Measurements from ENCODE around the gene AMBP.

Gene AMBP

GRCh38 chr9:114061292-114061691, 16.8 kb downstream of the AMBP start:
- TF ChIP-seq, protein P1, sequence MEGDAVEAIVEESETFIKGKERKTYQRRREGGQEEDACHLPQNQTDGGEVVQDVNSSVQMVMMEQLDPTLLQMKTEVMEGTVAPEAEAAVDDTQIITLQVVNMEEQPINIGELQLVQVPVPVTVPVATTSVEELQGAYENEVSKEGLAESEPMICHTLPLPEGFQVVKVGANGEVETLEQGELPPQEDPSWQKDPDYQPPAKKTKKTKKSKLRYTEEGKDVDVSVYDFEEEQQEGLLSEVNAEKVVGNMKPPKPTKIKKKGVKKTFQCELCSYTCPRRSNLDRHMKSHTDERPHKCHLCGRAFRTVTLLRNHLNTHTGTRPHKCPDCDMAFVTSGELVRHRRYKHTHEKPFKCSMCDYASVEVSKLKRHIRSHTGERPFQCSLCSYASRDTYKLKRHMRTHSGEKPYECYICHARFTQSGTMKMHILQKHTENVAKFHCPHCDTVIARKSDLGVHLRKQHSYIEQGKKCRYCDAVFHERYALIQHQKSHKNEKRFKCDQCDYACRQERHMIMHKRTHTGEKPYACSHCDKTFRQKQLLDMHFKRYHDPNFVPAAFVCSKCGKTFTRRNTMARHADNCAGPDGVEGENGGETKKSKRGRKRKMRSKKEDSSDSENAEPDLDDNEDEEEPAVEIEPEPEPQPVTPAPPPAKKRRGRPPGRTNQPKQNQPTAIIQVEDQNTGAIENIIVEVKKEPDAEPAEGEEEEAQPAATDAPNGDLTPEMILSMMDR (IDR thresholded peaks at IDR 0.05; ENCODE audit: borderline replicate concordance, extremely low read depth, low read length, poor library complexity, severe bottlenecking), result no peak
- TF ChIP-seq EZH2 (IDR thresholded peaks at IDR 0.05; ENCODE audit: borderline replicate concordance, low read depth, low read length, severe bottlenecking), result no peak
- H4K20me1 ChIP-seq (ENCODE audit: insufficient read depth, low read length), result no peaks in the 10 kb centered on the region
- H3K9me3 ChIP-seq (ENCODE audit: insufficient read depth, low read length, severe bottlenecking), result no peaks in the 10 kb centered on the region
- H3K36me3 ChIP-seq (ENCODE audit: insufficient read depth, low read length), result no peaks in the 10 kb centered on the region
- H2AFZ ChIP-seq (ENCODE audit: low read depth, low read length), result no peak overlapping the region
- H3K27me3 ChIP-seq (ENCODE audit: insufficient read depth, low read length, poor library complexity), result no peaks in the 10 kb centered on the region
- no peak overlapping the region for H3K27ac ChIP-seq (ENCODE audit: low read length)
- H3K9ac ChIP-seq (ENCODE audit: low read depth, low read length), result no peak overlapping the region
- no peaks in the 10 kb centered on the region for H3K79me2 ChIP-seq (ENCODE audit: insufficient read depth, low read length)
- no peak overlapping the region for H3K4me3 ChIP-seq (ENCODE audit: low read depth in 1 of 2, low read length in 2 of 2)
- no peak overlapping the region for H3K4me2 ChIP-seq (ENCODE audit: insufficient read depth, low read length)
- no peaks in the 10 kb centered on the region for H3K4me1 ChIP-seq (ENCODE audit: insufficient read depth, low read length)
- ATAC-seq (ENCODE audit: insufficient read depth, low read depth) (no peak), DNase-seq (no peak)

DNA sequence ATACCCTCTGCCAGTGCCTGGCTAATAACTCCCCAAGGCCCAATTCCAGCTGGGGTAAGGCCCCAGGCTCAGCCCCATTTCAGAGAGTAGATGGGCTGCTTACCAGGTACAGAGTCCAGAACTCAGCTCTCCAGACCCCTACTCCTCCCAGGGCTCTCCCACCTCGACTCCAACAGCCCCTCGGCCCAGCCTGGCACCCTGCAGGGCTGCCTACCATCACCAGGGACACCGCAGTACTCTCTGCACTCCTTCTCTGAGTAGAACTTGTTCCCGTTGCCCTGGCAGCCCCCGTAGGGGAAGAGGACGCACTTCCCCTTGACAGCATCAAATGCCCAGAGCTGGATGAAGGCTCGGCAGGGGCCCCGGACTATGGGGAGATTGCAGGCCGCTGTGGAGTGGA, 17.4 kb downstream of the AMBP start:
- no peak for DNase-seq
- Histone ChIP-seq H3K9ac (ENCODE audit: low read depth, low read length) (no peak overlapping the region), H3K4me2 (ENCODE audit: insufficient read depth, low read length) (no peak overlapping the region), H3K27ac (ENCODE audit: low read length) (no peak overlapping the region), H3K79me2 (ENCODE audit: insufficient read depth, low read length) (no peaks in the 10 kb centered on the region), H2AFZ (ENCODE audit: low read depth, low read length) (no peak overlapping the region), H3K36me3 (ENCODE audit: insufficient read depth, low read length) (no peaks in the 10 kb centered on the region), H3K4me1 (ENCODE audit: insufficient read depth, low read length) (no peaks in the 10 kb centered on the region), H4K20me1 (ENCODE audit: insufficient read depth, low read length) (no peaks in the 10 kb centered on the region), H3K27me3 (ENCODE audit: insufficient read depth, low read length, poor library complexity) (no peaks in the 10 kb centered on the region), H3K4me3 (ENCODE audit: low read depth in 1 of 2, low read length in 2 of 2) (no peak overlapping the region), H3K9me3 (ENCODE audit: insufficient read depth, low read length, severe bottlenecking) (no peaks in the 10 kb centered on the region)
- TF ChIP-seq, protein P1 (IDR thresholded peaks at IDR 0.05; ENCODE audit: borderline replicate concordance, extremely low read depth, low read length, poor library complexity, severe bottlenecking), result no peak
- TF ChIP-seq EZH2 (IDR thresholded peaks at IDR 0.05; ENCODE audit: borderline replicate concordance, low read depth, low read length, severe bottlenecking), result no peak
- no peak for ATAC-seq (ENCODE audit: insufficient read depth, low read depth)

- H4K20me1 ChIP-seq (ENCODE audit: insufficient read depth, low read length), result no peaks in the 10 kb centered on the region
- no peaks in the 10 kb centered on the region for H3K36me3 ChIP-seq (ENCODE audit: insufficient read depth, low read length)
- DNase-seq (no peak), ATAC-seq (ENCODE audit: insufficient read depth, low read depth) (no peak)
- H3K9me3 ChIP-seq (ENCODE audit: insufficient read depth, low read length, severe bottlenecking), result no peaks in the 10 kb centered on the region
- no peak for TF ChIP-seq EZH2 (IDR thresholded peaks at IDR 0.05; ENCODE audit: borderline replicate concordance, low read depth, low read length, severe bottlenecking)
- TF ChIP-seq, protein P1 (IDR thresholded peaks at IDR 0.05; ENCODE audit: borderline replicate concordance, extremely low read depth, low read length, poor library complexity, severe bottlenecking), result no peak
- H3K27ac ChIP-seq (ENCODE audit: low read length), result no peak overlapping the region
- H3K4me2 ChIP-seq (ENCODE audit: insufficient read depth, low read length), result no peak overlapping the region
- H3K4me3 ChIP-seq (ENCODE audit: low read depth in 1 of 2, low read length in 2 of 2), result no peak overlapping the region
- no peaks in the 10 kb centered on the region for H3K79me2 ChIP-seq (ENCODE audit: insufficient read depth, low read length)
- H3K4me1 ChIP-seq (ENCODE audit: insufficient read depth, low read length), result no peaks in the 10 kb centered on the region
- H3K9ac ChIP-seq (ENCODE audit: low read depth, low read length), result no peak overlapping the region
- H3K27me3 ChIP-seq (ENCODE audit: insufficient read depth, low read length, poor library complexity), result no peaks in the 10 kb centered on the region
- H2AFZ ChIP-seq (ENCODE audit: low read depth, low read length), result no peak overlapping the region
Observed at GRCh38 chr9:114060070-114060469, 18.0 kb downstream of the AMBP start.

Data from DND-41 (cell line).